ENCODE results near the gene RTF2.
"Not testable (repeated sequence)": the region's sequence is repeated elsewhere in the genome, so short reads cannot be mapped to it uniquely, and the experiment has no call there.

The RTF2 gene

DNA sequence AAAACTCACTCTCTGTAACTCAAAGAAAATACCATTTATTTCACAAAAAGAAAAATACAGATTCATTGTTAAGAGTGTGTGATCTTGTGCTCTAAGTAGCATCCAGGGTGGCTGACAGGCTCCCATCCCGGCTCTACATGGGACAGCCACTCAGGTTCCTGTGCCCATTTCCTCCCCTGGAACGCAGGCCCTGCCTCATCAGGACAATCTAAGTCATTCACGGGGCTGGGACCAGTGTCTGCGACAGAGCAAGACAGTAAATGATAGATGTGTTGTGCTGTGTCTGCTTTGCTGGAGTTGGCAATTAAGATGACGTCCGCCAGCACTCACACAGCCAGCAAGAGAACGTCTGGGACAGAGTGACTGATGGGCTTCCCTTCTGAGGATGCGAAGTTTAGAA is 49.2 kb downstream of the RTF2 start:
- TF ChIP-seq, protein P1, sequence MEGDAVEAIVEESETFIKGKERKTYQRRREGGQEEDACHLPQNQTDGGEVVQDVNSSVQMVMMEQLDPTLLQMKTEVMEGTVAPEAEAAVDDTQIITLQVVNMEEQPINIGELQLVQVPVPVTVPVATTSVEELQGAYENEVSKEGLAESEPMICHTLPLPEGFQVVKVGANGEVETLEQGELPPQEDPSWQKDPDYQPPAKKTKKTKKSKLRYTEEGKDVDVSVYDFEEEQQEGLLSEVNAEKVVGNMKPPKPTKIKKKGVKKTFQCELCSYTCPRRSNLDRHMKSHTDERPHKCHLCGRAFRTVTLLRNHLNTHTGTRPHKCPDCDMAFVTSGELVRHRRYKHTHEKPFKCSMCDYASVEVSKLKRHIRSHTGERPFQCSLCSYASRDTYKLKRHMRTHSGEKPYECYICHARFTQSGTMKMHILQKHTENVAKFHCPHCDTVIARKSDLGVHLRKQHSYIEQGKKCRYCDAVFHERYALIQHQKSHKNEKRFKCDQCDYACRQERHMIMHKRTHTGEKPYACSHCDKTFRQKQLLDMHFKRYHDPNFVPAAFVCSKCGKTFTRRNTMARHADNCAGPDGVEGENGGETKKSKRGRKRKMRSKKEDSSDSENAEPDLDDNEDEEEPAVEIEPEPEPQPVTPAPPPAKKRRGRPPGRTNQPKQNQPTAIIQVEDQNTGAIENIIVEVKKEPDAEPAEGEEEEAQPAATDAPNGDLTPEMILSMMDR (IDR thresholded peaks at IDR 0.05; ENCODE audit: control insufficient read depth, insufficient read depth, low read depth, low read length, missing control alignments) = no peak
- DNase-seq (ENCODE audit: low read depth) = no peak
- H3K4me3 ChIP-seq (ENCODE audit: control insufficient read depth, low read depth, low read length) = no peak overlapping the region

DNA sequence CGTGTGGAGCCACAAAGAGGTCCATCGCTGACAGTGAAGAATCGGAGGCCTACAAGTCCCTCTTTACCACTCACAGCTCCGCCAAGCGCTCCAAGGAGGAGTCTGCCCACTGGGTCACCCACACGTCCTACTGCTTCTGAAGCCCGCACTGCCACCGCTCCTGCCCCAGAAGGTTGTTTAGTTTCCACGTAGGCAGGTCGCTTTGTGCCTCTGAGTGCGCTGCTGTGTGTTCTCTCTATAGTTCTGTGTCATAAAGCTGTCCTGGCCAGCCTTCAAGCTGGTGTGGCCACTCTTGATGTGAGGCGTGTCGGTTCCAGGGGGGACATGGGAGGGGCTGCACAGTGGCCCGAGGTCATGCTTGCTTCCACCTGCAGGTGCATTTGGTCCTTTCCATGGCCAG is 49.7 kb downstream of the RTF2 start:
- DNase-seq (ENCODE audit: low read depth) = no peak
- no peak overlapping the region for H3K4me3 ChIP-seq (ENCODE audit: control insufficient read depth, low read depth, low read length)
- TF ChIP-seq, protein P1 (IDR thresholded peaks at IDR 0.05; ENCODE audit: control insufficient read depth, insufficient read depth, low read depth, low read length, missing control alignments) = no peak

DNA sequence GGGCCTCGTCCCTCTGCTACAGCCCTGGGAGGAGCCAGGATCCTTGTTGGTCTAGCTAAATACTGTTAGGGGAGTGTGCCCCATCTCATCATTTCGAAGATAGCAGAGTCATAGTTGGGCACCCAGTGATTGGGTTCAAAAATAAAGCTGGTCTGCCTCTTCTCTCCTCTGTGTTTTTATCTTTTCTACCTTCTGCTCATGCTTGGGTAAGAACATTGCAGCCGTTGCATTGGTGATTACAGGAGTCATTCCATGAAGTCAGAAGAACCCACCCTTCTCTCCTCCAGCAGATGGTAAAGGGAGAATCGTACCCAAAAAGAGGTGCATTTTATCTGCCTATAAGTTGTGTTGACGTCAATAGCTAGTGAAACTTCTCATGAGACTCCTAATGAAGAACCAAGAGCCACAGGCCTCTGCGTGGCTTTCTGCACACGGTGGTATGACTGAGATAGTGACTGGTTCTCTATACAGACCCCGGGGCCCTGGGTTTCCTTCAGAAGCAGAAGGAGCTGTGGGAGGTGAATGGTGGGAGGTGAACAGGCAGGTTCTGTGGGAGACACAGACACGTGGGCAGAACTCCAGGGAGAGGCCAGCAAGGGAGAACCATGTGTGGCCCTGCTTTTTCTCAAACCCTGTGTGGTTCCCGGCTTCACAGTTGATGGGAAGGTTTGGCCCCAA is 50.4 kb downstream of the RTF2 start:
- no peak for DNase-seq (ENCODE audit: low read depth)
- no peak overlapping the region for H3K4me3 ChIP-seq (ENCODE audit: control insufficient read depth, low read depth, low read length)
- TF ChIP-seq, protein P1 (IDR thresholded peaks at IDR 0.05; ENCODE audit: control insufficient read depth, insufficient read depth, low read depth, low read length, missing control alignments) = no peak

DNA sequence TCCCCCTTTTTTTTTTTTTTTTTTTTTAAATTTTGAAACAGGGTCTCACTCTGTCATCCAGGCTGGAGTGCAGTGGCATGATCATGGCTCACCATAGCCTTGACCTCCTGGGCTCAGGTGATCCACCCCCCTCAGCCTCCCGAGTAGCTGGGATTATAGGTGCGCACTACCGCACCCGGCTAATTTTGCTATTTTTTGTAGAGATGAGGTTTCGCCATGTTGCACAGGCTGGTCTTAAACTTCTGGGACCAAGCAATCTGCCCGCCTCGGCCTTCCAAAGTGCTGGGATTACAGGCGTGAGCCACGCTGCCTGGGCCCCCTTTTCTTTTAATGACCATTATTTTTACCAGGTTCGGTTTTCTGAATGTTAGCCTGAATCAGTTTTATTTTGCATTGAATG is 51.1 kb downstream of the RTF2 start:
- no peak overlapping the region for H3K4me3 ChIP-seq (ENCODE audit: control insufficient read depth, low read depth, low read length)
- no peak for DNase-seq (ENCODE audit: low read depth)
- TF ChIP-seq, protein P1 (IDR thresholded peaks at IDR 0.05; ENCODE audit: control insufficient read depth, insufficient read depth, low read depth, low read length, missing control alignments) = no peak

DNA sequence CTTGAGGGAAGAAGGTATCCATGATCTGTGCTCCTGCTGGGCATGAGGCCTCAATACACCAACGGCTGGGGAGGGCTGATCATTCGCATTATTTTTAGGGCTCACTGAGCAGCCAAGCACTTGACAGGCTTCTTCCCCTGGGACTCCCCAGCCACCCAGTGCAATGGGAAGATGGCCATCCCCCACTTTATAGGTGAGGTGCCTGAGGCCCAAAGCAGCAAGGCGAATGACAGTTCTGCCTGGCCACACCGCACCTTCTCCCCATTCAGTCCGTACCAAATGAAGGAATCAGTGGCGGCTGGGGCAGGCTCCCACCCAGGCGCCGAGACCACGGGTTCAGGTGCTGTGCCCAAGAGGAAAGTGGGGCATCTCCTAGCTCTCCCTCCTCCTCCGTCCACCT is 51.8 kb downstream of the RTF2 start:
- no peak for DNase-seq (ENCODE audit: low read depth)
- TF ChIP-seq, protein P1 (IDR thresholded peaks at IDR 0.05; ENCODE audit: control insufficient read depth, insufficient read depth, low read depth, low read length, missing control alignments) = no peak
- no peak overlapping the region for H3K4me3 ChIP-seq (ENCODE audit: control insufficient read depth, low read depth, low read length)

DNA sequence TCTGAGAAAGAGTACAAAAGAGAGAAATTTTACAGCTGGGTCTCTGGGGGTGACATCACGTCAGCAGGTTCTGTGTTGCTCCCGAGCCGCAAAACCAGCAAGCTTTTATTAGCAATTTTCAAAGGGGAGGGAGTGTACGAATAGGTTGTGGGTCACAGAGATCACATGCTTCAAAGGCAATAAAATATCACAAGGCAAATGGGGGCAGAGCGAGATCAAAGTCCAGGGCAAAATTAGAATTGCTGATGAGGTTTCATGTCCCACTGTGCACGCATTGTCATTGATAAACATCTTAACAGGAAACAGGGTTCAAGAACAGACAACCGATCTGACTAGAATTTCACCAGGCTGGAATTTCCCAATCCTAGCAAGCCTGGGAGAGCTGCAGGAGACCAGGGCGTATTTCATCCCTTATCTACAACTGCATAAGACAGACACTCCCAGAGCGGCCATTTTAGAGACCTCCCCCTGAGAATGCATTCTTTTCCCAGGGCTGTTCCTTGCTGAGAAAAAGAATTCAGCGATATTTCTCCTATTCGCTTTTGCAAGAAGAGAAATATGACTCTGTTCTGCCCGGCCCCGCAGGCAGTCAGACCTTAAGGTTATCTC is 52.4 kb downstream of the RTF2 start:
- not testable (repeated sequence) for DNase-seq (ENCODE audit: low read depth); H3K4me3 ChIP-seq (ENCODE audit: control insufficient read depth, low read depth, low read length)

DNA sequence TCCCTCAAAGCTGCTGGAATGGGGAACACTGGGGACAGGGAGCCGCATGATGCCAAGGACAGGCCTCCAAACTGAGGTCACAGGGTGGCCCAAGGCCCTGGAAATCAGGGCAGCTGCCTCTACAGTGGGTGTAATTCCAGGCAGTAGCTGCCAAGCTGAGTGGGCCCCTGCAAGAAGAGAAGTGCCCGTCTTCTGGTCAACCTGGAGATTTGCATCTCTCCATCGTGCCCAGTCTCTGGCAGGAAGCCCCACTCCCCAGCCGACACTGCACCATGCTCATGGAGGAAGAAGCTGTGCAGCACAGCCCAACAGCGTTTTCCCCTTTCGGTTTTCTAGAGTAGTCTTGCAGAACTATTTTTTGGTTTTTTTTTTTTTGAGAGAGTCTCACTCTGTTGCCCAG is 53.9 kb downstream of the RTF2 start:
- no peak for DNase-seq (ENCODE audit: low read depth)
- H3K4me3 ChIP-seq (ENCODE audit: control insufficient read depth, low read depth, low read length) = no peak overlapping the region
- TF ChIP-seq, protein P1 (IDR thresholded peaks at IDR 0.05; ENCODE audit: control insufficient read depth, insufficient read depth, low read depth, low read length, missing control alignments) = no peak

DNA sequence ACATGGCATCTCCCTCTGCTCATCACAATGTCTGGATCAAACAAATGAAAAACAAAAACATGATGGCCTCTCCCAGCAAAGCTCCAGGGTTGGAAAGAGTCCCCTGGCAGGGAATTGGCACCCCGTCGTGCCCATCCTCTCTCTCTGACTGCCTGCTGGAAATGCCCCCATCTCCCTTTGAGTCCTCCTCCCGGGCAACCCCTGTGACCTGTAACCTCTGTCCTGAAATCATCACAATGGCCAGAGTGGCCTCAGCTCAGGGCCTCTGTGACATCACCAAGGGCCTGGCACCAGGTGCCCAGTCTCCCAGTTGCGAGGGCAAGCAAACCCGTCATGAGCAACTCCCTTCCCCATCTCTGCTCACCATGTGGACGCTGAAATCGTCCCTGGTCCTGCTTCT is 56.0 kb downstream of the RTF2 start, which contains the start of gene FAM209A:
TSS of gene FAM209A (plus strand) at position 301 of the 400 bp plus-strand sequence. CDS start at position 366, 65 bp downstream.
- not testable (repeated sequence) for H3K4me3 ChIP-seq (ENCODE audit: control insufficient read depth, low read depth, low read length); DNase-seq (ENCODE audit: low read depth)
